H9 (cell line): ENCODE data around the gene CSMD2. TPM values are rescaled to one million over a fixed set of nuclear protein-coding genes. Genes with fewer than 3 reads are reported as not detected.

Source experiments
- DNase-seq: peaks from one replicate; pipeline ENCODE4 v3.0.0-alpha.2; 2017
- H2AFZ ChIP-seq: one replicate; pipeline ENCODE4 v1.6.1; 2013; ENCODE audit warnings: mild to moderate bottlenecking, low read length, control low read depth, moderate library complexity
- H2AK5ac ChIP-seq: 2 replicates; pipeline ENCODE4 v1.6.1; 2013; ENCODE audit warnings: low read length, control low read depth, mixed read lengths; ENCODE audit not compliant: insufficient read length
- H2BK120ac ChIP-seq: one replicate; pipeline ENCODE4 v1.6.1; 2013; ENCODE audit warnings: low read depth, mild to moderate bottlenecking, low read length, control low read depth, inconsistent platforms; ENCODE audit not compliant: poor library complexity, severe bottlenecking
- H2BK12ac ChIP-seq: 2 replicates; pipeline ENCODE4 v1.6.1; 2013; ENCODE audit warnings: low read length, control low read depth, mixed read lengths, low read depth; ENCODE audit not compliant: insufficient read length
- H2BK15ac ChIP-seq: 2 replicates; pipeline ENCODE4 v1.6.1; 2013; ENCODE audit warnings: low read depth, low read length, control low read depth
- H2BK20ac ChIP-seq: one replicate; pipeline ENCODE4 v1.6.1; 2013; ENCODE audit warnings: low read depth, mild to moderate bottlenecking, low read length, control low read depth, inconsistent platforms; ENCODE audit not compliant: poor library complexity, severe bottlenecking
- H2BK5ac ChIP-seq: 2 replicates; pipeline ENCODE4 v1.6.1; 2013; ENCODE audit warnings: low read length, control low read depth, mixed read lengths; ENCODE audit not compliant: insufficient read length
- H3K14ac ChIP-seq: 2 replicates; pipeline ENCODE4 v1.6.1; 2013; ENCODE audit warnings: low read length, control low read depth; ENCODE audit not compliant: insufficient read depth
- H3K18ac ChIP-seq: 2 replicates; pipeline ENCODE4 v1.6.1; 2013; ENCODE audit warnings: low read depth, mild to moderate bottlenecking, mixed read lengths, low read length, control low read depth; ENCODE audit not compliant: insufficient read length
- H3K23ac ChIP-seq: 2 replicates; pipeline ENCODE4 v1.6.1; 2013; ENCODE audit warnings: low read length, control low read depth, mixed read lengths, low read depth; ENCODE audit not compliant: insufficient read length
- H3K23me2 ChIP-seq: 2 replicates; pipeline ENCODE4 v1.6.1; 2013; ENCODE audit warnings: low read depth, mild to moderate bottlenecking, mixed read lengths, low read length, control low read depth; ENCODE audit not compliant: insufficient read length, poor library complexity, severe bottlenecking
- H3K27ac ChIP-seq: 2 replicates; pipeline ENCODE4 v1.5.1; 2013; ENCODE audit warnings: low read length, control low read depth, mixed read lengths, low read depth; ENCODE audit not compliant: insufficient read length
- H3K27me3 ChIP-seq: 2 replicates; pipeline ENCODE4 v1.6.1; 2013; ENCODE audit warnings: low read length, control low read depth, inconsistent platforms; ENCODE audit not compliant: insufficient read depth
- H3K4ac ChIP-seq: 2 replicates; pipeline ENCODE4 v1.6.1; 2013; ENCODE audit warnings: low read depth, mild to moderate bottlenecking, control low read depth, inconsistent platforms, low read length, moderate library complexity
- H3K4me1 ChIP-seq: 2 replicates; pipeline ENCODE4 v1.6.1; 2013; ENCODE audit warnings: low read length, control low read depth, inconsistent platforms; ENCODE audit not compliant: insufficient read depth
- H3K4me2 ChIP-seq: 2 replicates; pipeline ENCODE4 v1.6.1; 2013; ENCODE audit warnings: low read length, control low read depth, mixed read lengths; ENCODE audit not compliant: insufficient read length, insufficient read depth
- H3K56ac ChIP-seq: 2 replicates; pipeline ENCODE4 v1.6.1; 2013; ENCODE audit warnings: low read depth, mild to moderate bottlenecking, mixed read lengths, low read length, control low read depth; ENCODE audit not compliant: insufficient read length
- H3K79me1 ChIP-seq: 2 replicates; pipeline ENCODE4 v1.6.1; 2013; ENCODE audit warnings: low read depth, mild to moderate bottlenecking, moderate library complexity, low read length, control low read depth, inconsistent platforms; ENCODE audit not compliant: insufficient read depth, poor library complexity, severe bottlenecking
- H3K79me2 ChIP-seq: 2 replicates; pipeline ENCODE4 v1.6.1; 2013; ENCODE audit warnings: low read length, control low read depth, inconsistent platforms; ENCODE audit not compliant: insufficient read depth
- H3K9ac ChIP-seq: 2 replicates; pipeline ENCODE4 v1.6.1; 2013; ENCODE audit warnings: low read length, control low read depth, mixed read lengths; ENCODE audit not compliant: insufficient read length; ENCODE audit errors: extremely low read depth
- H3K9me3 ChIP-seq: one replicate; pipeline ENCODE4 v1.6.1; 2013; ENCODE audit warnings: low read depth, low read length, inconsistent platforms; ENCODE audit not compliant: control insufficient read depth
- H3T11ph ChIP-seq: one replicate; pipeline ENCODE4 v1.6.1; 2013; ENCODE audit warnings: mild to moderate bottlenecking, low read length, control low read depth, inconsistent platforms
- H4K20me1 ChIP-seq: one replicate; pipeline ENCODE4 v1.6.1; 2013; ENCODE audit not compliant: control insufficient read depth, insufficient read length, insufficient read depth
- H4K5ac ChIP-seq: 2 replicates; pipeline ENCODE4 v1.6.1; 2013; ENCODE audit warnings: low read depth, mild to moderate bottlenecking, mixed read lengths, low read length, control low read depth; ENCODE audit not compliant: insufficient read length
- H4K8ac ChIP-seq: replicated peaks from 2 replicates; pipeline ENCODE4 v1.6.1; 2013; ENCODE audit warnings: low read length, control low read depth, mixed read lengths, low read depth; ENCODE audit not compliant: insufficient read length
- H4K91ac ChIP-seq: 2 replicates; pipeline ENCODE4 v1.6.1; 2013; ENCODE audit warnings: low read depth, mild to moderate bottlenecking, moderate library complexity, mixed read lengths, low read length, control low read depth; ENCODE audit not compliant: insufficient read length
- H3K27ac Mint-ChIP-seq, 3 experiments: 2 replicates in 2 of 3; 3 replicates in 1 of 3; pipeline ENCODE4 v1.8.0; 2020 to 2021; ENCODE audit warnings: mixed read lengths in 3 of 3, mild to moderate bottlenecking in 1 of 3, moderate library complexity in 1 of 3
- H3K27me3 Mint-ChIP-seq: 2 replicates; pipeline ENCODE4 v1.8.0; 2021; ENCODE audit warnings: low read depth, mild to moderate bottlenecking, moderate library complexity, mixed read lengths
- H3K36me3 Mint-ChIP-seq, 3 experiments: 2 replicates in 2 of 3; 3 replicates in 1 of 3; pipeline ENCODE4 v1.8.0; 2020 to 2021; ENCODE audit warnings: low read depth in 3 of 3, mixed read lengths in 3 of 3; ENCODE audit not compliant: insufficient read depth in 1 of 3
- H3K4me1 Mint-ChIP-seq, 2 experiments: 2 replicates each; pipeline ENCODE4 v1.8.0; 2020; ENCODE audit warnings: mixed read lengths in 2 of 2
- H3K4me3 Mint-ChIP-seq, 2 experiments: 2 replicates in 1 of 2; 3 replicates in 1 of 2; pipeline ENCODE4 v1.8.0; 2020 to 2021; ENCODE audit warnings: mild to moderate bottlenecking in 2 of 2, mixed read lengths in 2 of 2, moderate library complexity in 1 of 2
- H3K9me3 Mint-ChIP-seq, 2 experiments: 2 replicates in 1 of 2; 3 replicates in 1 of 2; pipeline ENCODE4 v1.8.0; 2020; ENCODE audit warnings: mild to moderate bottlenecking in 2 of 2, mixed read lengths in 2 of 2, moderate library complexity in 1 of 2
- WGBS: extraction: QIAGEN DNeasy Blood & Tissue Kit; methylation state at CpG from one replicate; pipeline ENCODE4 v1.1.7; 2013; ENCODE audit warnings: missing lambda C conversion rate, low lambda C conversion rate, mixed read lengths; ENCODE audit not compliant: insufficient read length; ENCODE audit errors: extremely low coverage; 5-methylcytosine and 5-hydroxymethylcytosine counted together
- total RNA-seq: library from RNA; stranded (reverse); gene quantifications from 2 replicates; pipeline ENCODE4 v1.2.1, GENCODE V29; 2021
- TF ChIP-seq, protein P1 (sequence below): fragments of 200-600 bp; sonication (generic); conservative IDR thresholded peaks from 3 replicates; pipeline ENCODE4 v1.8.0; 2021; ENCODE audit warnings: antibody characterized with exemption, mild to moderate bottlenecking

CSMD2 gene
- total RNA-seq, 1 experiment from 2014 or later = 6.4 TPM

GRCh38 chr1:33575324-33575879, 589.6 kb downstream of the CSMD2 start:
- TF ChIP-seq, protein P1, sequence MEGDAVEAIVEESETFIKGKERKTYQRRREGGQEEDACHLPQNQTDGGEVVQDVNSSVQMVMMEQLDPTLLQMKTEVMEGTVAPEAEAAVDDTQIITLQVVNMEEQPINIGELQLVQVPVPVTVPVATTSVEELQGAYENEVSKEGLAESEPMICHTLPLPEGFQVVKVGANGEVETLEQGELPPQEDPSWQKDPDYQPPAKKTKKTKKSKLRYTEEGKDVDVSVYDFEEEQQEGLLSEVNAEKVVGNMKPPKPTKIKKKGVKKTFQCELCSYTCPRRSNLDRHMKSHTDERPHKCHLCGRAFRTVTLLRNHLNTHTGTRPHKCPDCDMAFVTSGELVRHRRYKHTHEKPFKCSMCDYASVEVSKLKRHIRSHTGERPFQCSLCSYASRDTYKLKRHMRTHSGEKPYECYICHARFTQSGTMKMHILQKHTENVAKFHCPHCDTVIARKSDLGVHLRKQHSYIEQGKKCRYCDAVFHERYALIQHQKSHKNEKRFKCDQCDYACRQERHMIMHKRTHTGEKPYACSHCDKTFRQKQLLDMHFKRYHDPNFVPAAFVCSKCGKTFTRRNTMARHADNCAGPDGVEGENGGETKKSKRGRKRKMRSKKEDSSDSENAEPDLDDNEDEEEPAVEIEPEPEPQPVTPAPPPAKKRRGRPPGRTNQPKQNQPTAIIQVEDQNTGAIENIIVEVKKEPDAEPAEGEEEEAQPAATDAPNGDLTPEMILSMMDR = no peak
- Histone ChIP-seq H3K4me1 (no peaks in the 10 kb centered on the region), H3K56ac (no peak overlapping the region), H3K23me2 (no peaks in the 10 kb centered on the region), H2BK5ac (no peak overlapping the region), H2BK15ac (no peak overlapping the region), H3K4me2 (no peak overlapping the region), H2BK12ac (no peak overlapping the region), H3K4ac (no peak overlapping the region), H2BK120ac (no peak overlapping the region), H2BK20ac (no peak overlapping the region), H3K23ac (no peak overlapping the region), H3K79me1 (no peaks in the 10 kb centered on the region), H3K79me2 (no peaks in the 10 kb centered on the region), H3K27me3 (no peaks in the 10 kb centered on the region), H3K27ac (no peak overlapping the region), H4K91ac (no peak overlapping the region), H3K14ac (no peak overlapping the region), H4K8ac (no peak overlapping the region), H3K9me3 (no peaks in the 10 kb centered on the region), H3K9ac (no peak overlapping the region), H3K18ac (no peak overlapping the region), H3T11ph (no peak overlapping the region), H2AK5ac (no peak overlapping the region), H2AFZ (no peak overlapping the region), H4K20me1 (no peaks in the 10 kb centered on the region), H4K5ac (no peak overlapping the region)
- Mint-ChIP-seq H3K4me3 (no peak overlapping the region), H3K9me3 (no peaks in the 10 kb centered on the region), H3K36me3 (peaks cover 1 to 7% (median 2%) of the 10 kb centered on the region in 3 experiments; a peak in 2 of 7 replicates), H3K27ac (peak overlapping the region in 1 of 3 experiments; percentile 4; a peak in 1 of 7 replicates), H3K27me3 (peaks cover 5% of the 10 kb centered on the region; the same call in 1 of the 2 replicates), H3K4me1 (peaks cover 19 to 23% of the 10 kb centered on the region in 2 experiments)
- no peak for DNase-seq
- no CpG with 5 or more reads among the region's 7 CpGs for WGBS
